22Rv1 (cell line): Measurements from ENCODE around the gene FNBP1L.

ENCODE experiments used
- CTCF ChIP-seq: fragments of 450-650 bp; IDR thresholded peaks from 2 replicates; pipeline ENCODE4 v1.5.1; 2017; ENCODE audit warnings: mild to moderate bottlenecking
- ZFX ChIP-seq: fragments of 450-650 bp; IDR thresholded peaks from 2 replicates; pipeline ENCODE4 v1.6.1; 2017; ENCODE audit warnings: antibody characterized with exemption, borderline replicate concordance

- TF ChIP-seq CTCF = no peak
- TF ChIP-seq ZFX = no peak
These were observed 121.6 kb downstream of the FNBP1L start for GRCh38 chr1:93569489-93569888.
